Measurements from ENCODE around the gene ASMT.

DNA sequence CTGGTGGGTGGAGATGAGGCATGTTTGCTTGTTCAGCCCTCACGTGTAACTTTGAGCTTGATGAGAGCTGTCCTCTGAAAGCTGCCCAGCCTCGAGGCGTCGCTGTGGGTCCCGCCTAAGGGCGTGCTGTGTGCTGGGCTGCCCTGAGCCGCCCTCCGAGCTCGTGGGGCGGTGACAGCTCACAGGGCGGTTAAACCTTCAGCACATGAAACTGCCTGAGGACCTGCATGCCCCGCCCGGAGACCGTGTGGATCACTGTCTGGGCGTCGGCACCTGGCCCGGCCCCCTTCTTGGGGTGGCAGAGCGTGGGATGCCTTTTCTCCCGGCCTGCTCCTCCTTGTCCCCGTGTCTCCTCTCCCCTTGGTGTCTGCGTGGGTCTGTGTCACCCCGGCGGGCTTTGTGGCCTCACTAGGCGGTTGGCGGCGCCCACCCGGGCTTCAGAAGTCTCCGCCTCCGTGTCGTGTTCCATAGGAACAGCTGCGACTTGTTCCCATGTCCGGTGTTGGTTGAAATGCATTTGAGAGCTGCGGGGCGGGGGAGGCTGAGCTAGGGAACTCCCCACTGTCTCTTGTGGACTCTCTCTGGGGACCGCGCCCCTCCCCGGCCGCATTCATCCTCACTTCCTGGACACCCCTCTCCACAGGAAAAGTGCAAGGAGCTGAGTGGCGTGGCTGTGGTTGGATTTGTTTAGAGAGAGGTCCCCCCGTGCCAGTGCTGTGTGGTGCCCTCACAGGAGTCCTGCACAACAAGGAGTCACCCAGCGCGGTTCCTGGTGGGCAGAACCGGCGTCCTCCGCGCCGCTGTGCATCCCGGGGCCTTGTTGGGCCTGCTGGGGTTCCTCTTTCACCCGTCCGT lies 16.6 kb upstream of the ASMT start:
- TF ChIP-seq, protein P1, sequence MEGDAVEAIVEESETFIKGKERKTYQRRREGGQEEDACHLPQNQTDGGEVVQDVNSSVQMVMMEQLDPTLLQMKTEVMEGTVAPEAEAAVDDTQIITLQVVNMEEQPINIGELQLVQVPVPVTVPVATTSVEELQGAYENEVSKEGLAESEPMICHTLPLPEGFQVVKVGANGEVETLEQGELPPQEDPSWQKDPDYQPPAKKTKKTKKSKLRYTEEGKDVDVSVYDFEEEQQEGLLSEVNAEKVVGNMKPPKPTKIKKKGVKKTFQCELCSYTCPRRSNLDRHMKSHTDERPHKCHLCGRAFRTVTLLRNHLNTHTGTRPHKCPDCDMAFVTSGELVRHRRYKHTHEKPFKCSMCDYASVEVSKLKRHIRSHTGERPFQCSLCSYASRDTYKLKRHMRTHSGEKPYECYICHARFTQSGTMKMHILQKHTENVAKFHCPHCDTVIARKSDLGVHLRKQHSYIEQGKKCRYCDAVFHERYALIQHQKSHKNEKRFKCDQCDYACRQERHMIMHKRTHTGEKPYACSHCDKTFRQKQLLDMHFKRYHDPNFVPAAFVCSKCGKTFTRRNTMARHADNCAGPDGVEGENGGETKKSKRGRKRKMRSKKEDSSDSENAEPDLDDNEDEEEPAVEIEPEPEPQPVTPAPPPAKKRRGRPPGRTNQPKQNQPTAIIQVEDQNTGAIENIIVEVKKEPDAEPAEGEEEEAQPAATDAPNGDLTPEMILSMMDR (conservative IDR thresholded peaks at IDR 0.05; ENCODE audit: low read depth, low read length), result no peak
- TF ChIP-seq EZH2 (IDR thresholded peaks at IDR 0.05; ENCODE audit: low read length, unreplicated experiment), result no peak
